Measurements from ENCODE around the gene RHCG. TPM values are rescaled to one million over a fixed set of nuclear protein-coding genes. Genes with fewer than 3 reads are reported as not detected.

The RHCG gene
- not detected for total RNA-seq
- not detected for polyA plus RNA-seq

DNA sequence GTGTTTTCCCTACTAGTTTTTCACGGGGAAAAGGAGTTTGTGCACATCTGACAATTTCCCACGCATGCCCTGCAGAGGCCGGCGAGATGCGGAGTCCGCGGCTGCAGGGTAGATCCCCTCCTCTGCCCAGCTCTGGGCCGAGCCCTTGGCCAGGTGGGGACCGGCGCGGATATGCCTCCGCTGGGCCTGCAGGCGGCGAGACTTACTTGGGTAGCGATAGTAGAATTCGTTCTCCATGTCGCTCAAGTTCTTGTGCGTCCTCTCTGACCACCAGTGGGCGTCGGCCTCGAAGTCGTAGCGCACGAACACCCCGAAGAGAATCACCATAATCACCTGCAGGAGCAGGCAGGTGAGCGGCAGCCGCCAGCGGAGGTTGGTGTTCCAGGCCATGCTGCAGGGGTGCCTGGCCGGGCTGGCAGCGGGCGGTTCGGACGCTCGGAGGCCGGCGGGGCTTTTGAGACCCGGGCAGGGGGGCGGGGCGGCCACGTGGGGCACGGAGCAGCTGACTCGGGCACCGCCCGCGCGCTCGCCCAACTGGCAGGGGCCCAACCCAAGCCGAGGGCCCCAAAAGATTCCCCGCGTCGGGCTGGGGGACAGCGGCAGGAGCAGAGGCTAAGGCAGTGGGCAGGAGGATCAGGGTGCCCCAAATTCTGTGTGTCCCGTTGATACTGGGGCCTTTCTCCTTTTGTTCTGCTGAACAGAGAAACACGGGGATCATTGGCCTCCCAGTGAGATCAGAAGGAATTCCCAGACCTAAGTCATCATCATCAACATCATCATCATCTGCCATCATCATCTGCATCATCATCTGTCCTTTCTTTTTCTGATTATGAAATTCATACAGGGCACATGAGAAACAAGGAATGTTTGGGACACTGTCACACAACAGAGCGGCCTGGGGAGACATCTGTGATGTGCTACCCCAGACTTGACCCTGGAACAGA lies at the start of gene RHCG:
Gene RHCG, minus strand, starts transcription at position 429 of the 944 bp plus-strand sequence. Its CDS starts 39 bp downstream, at position 390.
- H3K4me3 ChIP-seq (ENCODE audit: low read length), result no peak within 1 kb of the TSS

DNA sequence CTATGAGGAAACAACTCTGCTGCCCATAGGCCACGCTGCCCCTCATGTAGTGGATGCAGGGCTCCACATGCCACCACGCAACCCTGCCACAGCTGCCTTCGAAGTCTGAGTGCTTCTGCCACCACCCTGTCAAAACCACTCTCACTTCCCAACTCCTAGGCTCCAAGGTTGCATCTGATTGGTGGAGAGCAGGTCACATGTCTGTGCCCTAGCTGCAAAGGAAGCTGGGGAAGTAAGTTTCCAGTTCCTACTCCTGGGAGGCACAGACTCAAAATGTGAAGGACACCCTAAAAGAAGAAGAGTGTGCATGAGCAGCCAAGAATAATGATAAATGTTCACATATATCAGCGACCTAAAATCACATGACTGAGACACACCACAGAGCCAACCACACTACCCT lies 47.0 kb upstream of the RHCG start:
- H3K9me3 Mint-ChIP-seq, result peaks cover 0 to 7% (median 0%) of the 10 kb centered on the region in 5 donors
- CTCF ChIA-PET, result no interaction called here
- no peak overlapping the region for H3K27ac Mint-ChIP-seq
- no peak overlapping the region for H3K4me3 ChIP-seq (ENCODE audit: low read length)
- H3K27me3 Mint-ChIP-seq, result peaks cover 8 to 38% of the 10 kb centered on the region in 2 donors
- H3K27ac ChIP-seq (ENCODE audit: low read depth, low read length), result no peak overlapping the region
- H3K36me3 ChIP-seq (ENCODE audit: insufficient read depth, low read length), result no peaks in the 10 kb centered on the region
- DNase-seq, result no peak
- H3K36me3 Mint-ChIP-seq, result no peaks in the 10 kb centered on the region
- no peak overlapping the region for H3K4me3 Mint-ChIP-seq
- no peaks in the 10 kb centered on the region for H3K4me1 Mint-ChIP-seq
- no peaks in the 10 kb centered on the region for H3K9me3 ChIP-seq (ENCODE audit: low read length)
- no peaks in the 10 kb centered on the region for H3K27me3 ChIP-seq (ENCODE audit: insufficient read depth, low read length, poor library complexity, severe bottlenecking)
- no peaks in the 10 kb centered on the region for H3K4me1 ChIP-seq (ENCODE audit: insufficient read depth, low read length)
- POLR2A ChIA-PET, result no interaction called here

More for the DNA sequence above, at the start of gene RHCG:
- CTCF ChIA-PET, result no interaction called here
- Mint-ChIP-seq H3K27ac (peak within 1 kb of the TSS in 1 of 8 donors; percentile 43), H3K9me3 (peaks cover 0 to 2% (median 0%) of the 10 kb centered on the region in 5 donors), H3K27me3 (peaks cover 44 to 75% of the 10 kb centered on the region in 2 donors), H3K4me3 (peak within 1 kb of the TSS in 6 of 7 donors; percentile 15 to 66 (median 49)), H3K4me1 (peaks cover 0 to 18% (median 8%) of the 10 kb centered on the region in 3 donors), H3K36me3 (no peaks in the 10 kb centered on the region)
- DNase-seq, result no peak
- Histone ChIP-seq H3K36me3 (ENCODE audit: insufficient read depth, low read length) (no peaks in the 10 kb centered on the region), H3K4me1 (ENCODE audit: insufficient read depth, low read length) (no peaks in the 10 kb centered on the region), H3K27me3 (ENCODE audit: insufficient read depth, low read length, poor library complexity, severe bottlenecking) (peaks cover 13% of the 10 kb centered on the region), H3K9me3 (ENCODE audit: low read length) (no peaks in the 10 kb centered on the region), H3K27ac (ENCODE audit: low read depth, low read length) (no peak within 1 kb of the TSS)
- POLR2A ChIA-PET, result no interaction called here

DNA sequence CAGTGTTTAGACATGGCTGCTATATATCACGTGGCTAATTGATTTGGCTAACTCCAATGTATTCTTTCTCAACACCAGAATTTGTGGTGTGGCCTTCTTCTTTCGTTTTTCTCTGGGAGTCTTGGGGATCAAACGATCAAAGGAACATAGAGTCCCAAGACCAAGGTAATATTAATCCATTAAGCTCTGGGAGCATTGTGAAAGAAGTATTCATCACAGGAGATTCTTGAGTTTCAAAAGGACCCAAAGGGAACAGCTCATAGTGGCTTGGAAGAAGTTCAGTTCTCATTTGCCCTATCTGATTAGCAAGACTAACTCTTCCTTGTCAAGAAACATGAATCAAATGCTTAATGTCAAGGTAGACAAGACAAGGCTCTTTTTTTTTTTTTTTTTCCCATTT lies 46.0 kb upstream of the RHCG start:
- CTCF ChIA-PET, result no interaction called here
- no peaks in the 10 kb centered on the region for H3K4me1 Mint-ChIP-seq
- H3K27me3 Mint-ChIP-seq, result peaks cover 12 to 38% of the 10 kb centered on the region in 2 donors

DNA sequence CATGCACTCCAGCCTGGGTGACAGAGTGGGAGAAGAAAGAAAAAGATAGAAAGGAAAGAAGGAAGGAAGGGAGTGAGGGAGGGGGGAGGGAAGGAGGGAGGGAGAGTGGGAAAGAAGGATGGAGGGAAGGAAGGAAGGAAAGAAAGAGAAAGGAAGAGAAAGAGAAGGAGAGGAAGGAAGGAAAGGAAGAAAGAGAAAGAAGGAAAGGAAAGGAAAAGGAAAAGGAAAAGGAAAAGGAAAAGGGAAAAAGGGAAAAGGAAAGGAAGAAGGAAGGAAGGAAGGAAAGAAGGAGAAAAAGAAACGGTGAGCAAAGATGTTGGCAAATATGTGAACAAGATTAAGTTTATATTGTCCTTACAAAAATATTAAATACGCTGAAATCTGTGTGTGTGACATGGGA lies 42.6 kb upstream of the RHCG start:
- CTCF ChIA-PET, result no interaction called here
- H3K36me3 Mint-ChIP-seq, result peaks cover 0 to 2% (median 0%) of the 10 kb centered on the region in 3 donors

More for the DNA sequence above, 46.0 kb upstream of the RHCG start:
- no peaks in the 10 kb centered on the region for H3K27me3 ChIP-seq (ENCODE audit: insufficient read depth, low read length, poor library complexity, severe bottlenecking)
- no peaks in the 10 kb centered on the region for H3K36me3 ChIP-seq (ENCODE audit: insufficient read depth, low read length)
- no peaks in the 10 kb centered on the region for H3K4me1 ChIP-seq (ENCODE audit: insufficient read depth, low read length)
- no peak overlapping the region for H3K4me3 ChIP-seq (ENCODE audit: low read length)
- Mint-ChIP-seq H3K4me3 (no peak overlapping the region), H3K36me3 (peaks cover 0 to 2% (median 0%) of the 10 kb centered on the region in 3 donors), H3K27ac (no peak overlapping the region), H3K9me3 (peaks cover 9 to 10% (median 10%) of the 10 kb centered on the region in 5 donors)
- no peaks in the 10 kb centered on the region for H3K9me3 ChIP-seq (ENCODE audit: low read length)
- no peak for DNase-seq
- POLR2A ChIA-PET, result no interaction called here
- H3K27ac ChIP-seq (ENCODE audit: low read depth, low read length), result no peak overlapping the region

DNA sequence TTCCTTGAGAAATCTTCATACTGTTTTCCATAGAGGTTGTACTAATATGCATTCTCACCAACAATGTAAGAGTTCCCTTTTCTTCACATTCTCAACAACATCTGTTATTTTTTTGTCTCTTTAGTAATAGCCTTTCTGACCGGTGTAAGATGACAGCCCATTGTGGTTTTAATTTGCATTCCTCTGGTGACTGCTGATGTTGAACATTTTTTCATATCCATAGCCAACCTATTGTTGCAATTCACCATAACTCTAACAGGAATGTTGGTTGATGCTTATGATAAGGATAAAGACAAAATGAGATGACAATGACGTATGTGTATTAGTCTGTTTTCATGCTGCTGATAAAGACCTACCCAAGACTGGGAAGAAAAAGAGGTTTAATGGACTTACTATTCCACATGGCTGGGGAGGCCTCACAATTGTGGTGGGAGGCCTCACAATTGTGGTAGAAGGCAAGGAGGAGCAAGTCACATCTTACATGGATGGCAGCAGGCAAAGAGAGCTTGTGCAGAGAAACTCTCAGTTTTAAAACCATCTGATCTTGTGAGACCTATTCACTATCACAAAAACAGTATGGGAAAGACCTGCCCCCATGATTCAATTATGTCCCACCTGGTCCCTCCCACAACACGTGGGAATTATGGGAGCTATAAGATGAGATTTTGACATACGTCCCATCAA lies 37.6 kb upstream of the RHCG start:
- H3K9me3 Mint-ChIP-seq, result peaks cover 11 to 15% (median 13%) of the 10 kb centered on the region in 5 donors
- H3K27me3 Mint-ChIP-seq, result peaks cover 15 to 16% of the 10 kb centered on the region in 2 donors
- peaks cover 0 to 2% (median 0%) of the 10 kb centered on the region in 3 donors for H3K36me3 Mint-ChIP-seq
- H3K27ac Mint-ChIP-seq, result no peak overlapping the region
- no peaks in the 10 kb centered on the region for H3K4me1 Mint-ChIP-seq
- Histone ChIP-seq H3K4me1 (ENCODE audit: insufficient read depth, low read length) (no peaks in the 10 kb centered on the region), H3K27ac (ENCODE audit: low read depth, low read length) (no peak overlapping the region), H3K9me3 (ENCODE audit: low read length) (no peaks in the 10 kb centered on the region), H3K27me3 (ENCODE audit: insufficient read depth, low read length, poor library complexity, severe bottlenecking) (no peaks in the 10 kb centered on the region), H3K4me3 (ENCODE audit: low read length) (no peak overlapping the region), H3K36me3 (ENCODE audit: insufficient read depth, low read length) (no peaks in the 10 kb centered on the region)
- H3K4me3 Mint-ChIP-seq, result no peak overlapping the region
- ChIA-PET POLR2A (no interaction called here), CTCF (no interaction called here)
- DNase-seq, result no peak

More for the DNA sequence above, 42.6 kb upstream of the RHCG start:
- Histone ChIP-seq H3K27ac (ENCODE audit: low read depth, low read length) (no peak overlapping the region), H3K4me3 (ENCODE audit: low read length) (no peak overlapping the region), H3K9me3 (ENCODE audit: low read length) (no peaks in the 10 kb centered on the region), H3K27me3 (ENCODE audit: insufficient read depth, low read length, poor library complexity, severe bottlenecking) (no peaks in the 10 kb centered on the region), H3K4me1 (ENCODE audit: insufficient read depth, low read length) (no peaks in the 10 kb centered on the region), H3K36me3 (ENCODE audit: insufficient read depth, low read length) (no peaks in the 10 kb centered on the region)
- H3K4me1 Mint-ChIP-seq, result no peaks in the 10 kb centered on the region
- peaks cover 11 to 14% (median 13%) of the 10 kb centered on the region in 5 donors for H3K9me3 Mint-ChIP-seq
- H3K27me3 Mint-ChIP-seq, result peaks cover 15 to 38% of the 10 kb centered on the region in 2 donors
- POLR2A ChIA-PET, result no interaction called here
- DNase-seq, result no peak
- no peak overlapping the region for H3K27ac Mint-ChIP-seq
- H3K4me3 Mint-ChIP-seq, result no peak overlapping the region

DNA sequence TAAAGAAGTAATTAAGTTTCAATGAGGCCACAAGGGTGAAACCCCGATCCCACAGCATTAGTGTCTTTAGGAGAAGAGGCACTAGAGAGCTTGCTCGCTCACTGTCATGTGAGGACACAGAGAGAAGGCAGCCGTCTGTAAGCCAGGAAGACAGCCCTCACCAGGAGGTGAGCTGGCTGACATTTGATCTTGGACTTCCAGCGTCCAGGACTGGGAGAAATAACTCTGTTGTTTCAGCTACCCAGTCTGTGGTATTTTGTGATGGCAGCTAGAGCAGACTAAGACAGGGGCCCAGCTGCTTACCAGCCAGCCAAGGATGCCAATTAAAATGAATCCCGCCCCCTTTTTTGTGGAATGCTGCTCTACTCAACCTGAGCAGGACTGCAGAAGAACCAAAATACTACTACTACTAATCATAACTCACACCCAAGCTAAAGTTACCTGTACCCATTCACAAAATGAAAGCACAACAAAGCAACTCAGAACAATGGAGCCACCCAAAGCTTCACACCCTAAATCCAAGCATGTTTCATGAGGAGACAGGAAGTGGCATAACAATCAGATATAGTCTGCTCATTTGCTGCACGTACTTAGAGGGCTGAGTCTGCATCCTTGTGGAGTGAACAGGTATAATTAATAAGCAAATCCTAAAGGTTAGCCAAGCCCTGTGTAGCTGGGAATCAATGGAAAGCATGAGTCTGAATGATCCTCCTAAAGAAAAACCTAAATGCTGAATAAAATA lies 35.6 kb upstream of the RHCG start:
- no peak overlapping the region for H3K27ac ChIP-seq (ENCODE audit: low read depth, low read length)
- Mint-ChIP-seq H3K4me3 (no peak overlapping the region), H3K27me3 (peaks cover 9 to 16% of the 10 kb centered on the region in 2 donors), H3K9me3 (peaks cover 0 to 7% (median 3%) of the 10 kb centered on the region in 5 donors), H3K27ac (no peak overlapping the region), H3K4me1 (no peaks in the 10 kb centered on the region), H3K36me3 (no peaks in the 10 kb centered on the region)
- no peaks in the 10 kb centered on the region for H3K36me3 ChIP-seq (ENCODE audit: insufficient read depth, low read length)
- no peak overlapping the region for H3K4me3 ChIP-seq (ENCODE audit: low read length)
- no peaks in the 10 kb centered on the region for H3K27me3 ChIP-seq (ENCODE audit: insufficient read depth, low read length, poor library complexity, severe bottlenecking)
- H3K4me1 ChIP-seq (ENCODE audit: insufficient read depth, low read length), result no peaks in the 10 kb centered on the region
- H3K9me3 ChIP-seq (ENCODE audit: low read length), result no peaks in the 10 kb centered on the region
- no peak for DNase-seq
- ChIA-PET POLR2A (no interaction called here), CTCF (no interaction called here)

DNA sequence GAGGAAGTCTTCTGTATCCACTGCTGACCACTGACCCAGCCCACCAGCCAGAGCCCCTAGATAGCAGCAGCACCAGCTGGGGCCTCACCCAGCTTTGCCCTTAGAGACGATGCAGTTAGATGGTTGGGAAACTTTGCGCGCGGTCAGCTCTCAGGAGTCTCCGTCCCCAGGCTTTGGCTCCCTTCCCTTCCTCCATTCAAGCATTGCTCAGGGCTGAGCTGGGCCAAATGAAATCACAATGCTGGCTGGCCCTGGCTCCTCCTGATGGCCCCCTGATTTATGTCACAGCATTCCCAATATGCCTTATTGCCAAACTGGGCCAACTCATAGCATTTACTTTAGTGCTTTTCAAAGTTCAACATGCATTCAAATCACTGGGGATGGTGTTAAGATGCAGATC lies 34.6 kb upstream of the RHCG start:
- POLR2A ChIA-PET, result no interaction called here
- H3K4me3 ChIP-seq (ENCODE audit: low read length), result no peak overlapping the region
- H3K36me3 ChIP-seq (ENCODE audit: insufficient read depth, low read length), result no peaks in the 10 kb centered on the region
- Mint-ChIP-seq H3K27ac (no peak overlapping the region), H3K36me3 (no peaks in the 10 kb centered on the region), H3K4me3 (no peak overlapping the region), H3K9me3 (peaks cover 0 to 7% (median 0%) of the 10 kb centered on the region in 5 donors), H3K27me3 (peaks cover 9 to 12% of the 10 kb centered on the region in 2 donors), H3K4me1 (no peaks in the 10 kb centered on the region)
- no peaks in the 10 kb centered on the region for H3K27me3 ChIP-seq (ENCODE audit: insufficient read depth, low read length, poor library complexity, severe bottlenecking)
- no peaks in the 10 kb centered on the region for H3K4me1 ChIP-seq (ENCODE audit: insufficient read depth, low read length)
- H3K27ac ChIP-seq (ENCODE audit: low read depth, low read length), result no peak overlapping the region
- CTCF ChIA-PET, result no interaction called here
- H3K9me3 ChIP-seq (ENCODE audit: low read length), result no peaks in the 10 kb centered on the region
- no peak for DNase-seq
